IPS-20b (cell line): ENCODE results near the gene FCRL2.
"Not testable (repeated sequence)": the region's sequence is repeated elsewhere in the genome, so short reads cannot be mapped to it uniquely, and the experiment has no call there.

Experiments used
- H3K27ac ChIP-seq: one replicate; pipeline ENCODE4 v1.5.1; 2013; ENCODE audit warnings: low read length
- H3K27me3 ChIP-seq: 2 replicates; pipeline ENCODE4 v1.6.1; 2013; ENCODE audit warnings: mild to moderate bottlenecking, low read length, inconsistent platforms; ENCODE audit not compliant: insufficient read depth
- H3K36me3 ChIP-seq: 2 replicates; pipeline ENCODE4 v1.6.1; 2013; ENCODE audit warnings: low read depth, mild to moderate bottlenecking, inconsistent platforms, low read length, moderate library complexity; ENCODE audit not compliant: insufficient read depth
- H3K4me1 ChIP-seq: 2 replicates; pipeline ENCODE4 v1.6.1; 2013; ENCODE audit warnings: mild to moderate bottlenecking, control low read depth, inconsistent platforms, low read length, moderate library complexity; ENCODE audit not compliant: insufficient read depth
- H3K4me3 ChIP-seq: 2 replicates; pipeline ENCODE4 v1.5.1; 2013; ENCODE audit warnings: mild to moderate bottlenecking, low read length, inconsistent platforms
- H3K9ac ChIP-seq: 2 replicates; pipeline ENCODE4 v1.6.1; 2013; ENCODE audit warnings: low read depth, mild to moderate bottlenecking, inconsistent platforms, low read length, moderate library complexity
- H3K9me3 ChIP-seq: 2 replicates; pipeline ENCODE4 v1.6.1; 2013; ENCODE audit warnings: mild to moderate bottlenecking, low read depth, low read length, inconsistent platforms; ENCODE audit not compliant: insufficient read depth

Gene FCRL2

GRCh38 chr1:157739229-157739901 lies 37.6 kb downstream of the FCRL2 start:
- H3K27ac ChIP-seq = no peak overlapping the region
- H3K4me3 ChIP-seq = no peak overlapping the region

GRCh38 chr1:157735991-157736390 lies 40.9 kb downstream of the FCRL2 start:
- H3K27me3 ChIP-seq, H3K4me1 ChIP-seq, H3K9ac ChIP-seq, H3K9me3 ChIP-seq, H3K36me3 ChIP-seq, H3K4me3 ChIP-seq, H3K27ac ChIP-seq: not testable (repeated sequence)

More at GRCh38 chr1:157739229-157739901, 37.6 kb downstream of the FCRL2 start:
- H3K36me3 ChIP-seq = no peaks in the 10 kb centered on the region
- H3K9me3 ChIP-seq = no peaks in the 10 kb centered on the region
- no peak overlapping the region for H3K9ac ChIP-seq
- H3K4me1 ChIP-seq = no peaks in the 10 kb centered on the region
- H3K27me3 ChIP-seq = no peaks in the 10 kb centered on the region

GRCh38 chr1:157734321-157734720 lies 42.6 kb downstream of the FCRL2 start:
- Histone ChIP-seq H3K27me3 (no peaks in the 10 kb centered on the region), H3K27ac (no peak overlapping the region), H3K4me1 (no peaks in the 10 kb centered on the region), H3K4me3 (no peak overlapping the region), H3K9me3 (no peaks in the 10 kb centered on the region), H3K9ac (no peak overlapping the region), H3K36me3 (no peaks in the 10 kb centered on the region)

- no peak overlapping the region for H3K9ac ChIP-seq
- H3K4me3 ChIP-seq = no peak overlapping the region
- H3K27me3 ChIP-seq = no peaks in the 10 kb centered on the region
- no peak overlapping the region for H3K27ac ChIP-seq
- H3K4me1 ChIP-seq = no peaks in the 10 kb centered on the region
- no peaks in the 10 kb centered on the region for H3K36me3 ChIP-seq
- no peaks in the 10 kb centered on the region for H3K9me3 ChIP-seq
Observed at GRCh38 chr1:157732755-157733154, 44.2 kb downstream of the FCRL2 start.

GRCh38 chr1:157725221-157725577 lies 51.7 kb downstream of the FCRL2 start:
- Histone ChIP-seq H3K4me1 (no peaks in the 10 kb centered on the region), H3K9me3 (peaks cover 28% of the 10 kb centered on the region), H3K27me3 (no peaks in the 10 kb centered on the region), H3K27ac (no peak overlapping the region), H3K4me3 (no peak overlapping the region), H3K36me3 (no peaks in the 10 kb centered on the region), H3K9ac (no peak overlapping the region)

- H3K27ac ChIP-seq = no peak overlapping the region
- no peak overlapping the region for H3K9ac ChIP-seq
- H3K36me3 ChIP-seq = no peaks in the 10 kb centered on the region
- H3K4me1 ChIP-seq = no peaks in the 10 kb centered on the region
- H3K27me3 ChIP-seq = no peaks in the 10 kb centered on the region
- peaks cover 28% of the 10 kb centered on the region for H3K9me3 ChIP-seq
- no peak overlapping the region for H3K4me3 ChIP-seq
Observed at GRCh38 chr1:157724537-157725220, 52.3 kb downstream of the FCRL2 start.

GRCh38 chr1:157723157-157723556 lies 53.8 kb downstream of the FCRL2 start:
- no peaks in the 10 kb centered on the region for H3K27me3 ChIP-seq
- H3K4me1 ChIP-seq = no peaks in the 10 kb centered on the region
- peaks cover 28% of the 10 kb centered on the region for H3K9me3 ChIP-seq
- no peak overlapping the region for H3K4me3 ChIP-seq
- H3K27ac ChIP-seq = no peak overlapping the region
- no peaks in the 10 kb centered on the region for H3K36me3 ChIP-seq
- H3K9ac ChIP-seq = no peak overlapping the region

GRCh38 chr1:157721985-157722384 lies 54.9 kb downstream of the FCRL2 start:
- H3K9ac ChIP-seq = no peak overlapping the region
- no peak overlapping the region for H3K4me3 ChIP-seq
- H3K9me3 ChIP-seq = peaks cover 28% of the 10 kb centered on the region
- H3K27me3 ChIP-seq = no peaks in the 10 kb centered on the region
- no peak overlapping the region for H3K27ac ChIP-seq
- no peaks in the 10 kb centered on the region for H3K4me1 ChIP-seq
- no peaks in the 10 kb centered on the region for H3K36me3 ChIP-seq

GRCh38 chr1:157715736-157716135 lies 61.2 kb downstream of the FCRL2 start:
- Histone ChIP-seq H3K36me3 (no peaks in the 10 kb centered on the region), H3K4me1 (no peaks in the 10 kb centered on the region), H3K27ac (no peak overlapping the region), H3K9me3 (peaks cover under 1% of the 10 kb centered on the region; the same call in 1 of the 2 replicates), H3K4me3 (no peak overlapping the region), H3K27me3 (no peaks in the 10 kb centered on the region), H3K9ac (no peak overlapping the region)

GRCh38 chr1:157711802-157712201 lies 65.1 kb downstream of the FCRL2 start:
- Histone ChIP-seq H3K4me1 (no peaks in the 10 kb centered on the region), H3K9me3 (no peaks in the 10 kb centered on the region), H3K36me3 (no peaks in the 10 kb centered on the region), H3K27ac (no peak overlapping the region), H3K27me3 (no peaks in the 10 kb centered on the region), H3K4me3 (no peak overlapping the region), H3K9ac (no peak overlapping the region)

- H3K27ac ChIP-seq = no peak overlapping the region
- no peaks in the 10 kb centered on the region for H3K4me1 ChIP-seq
- no peaks in the 10 kb centered on the region for H3K36me3 ChIP-seq
- no peaks in the 10 kb centered on the region for H3K9me3 ChIP-seq
- H3K9ac ChIP-seq = no peak overlapping the region
- no peak overlapping the region for H3K4me3 ChIP-seq
- H3K27me3 ChIP-seq = no peaks in the 10 kb centered on the region
Observed at GRCh38 chr1:157704878-157705277, 72.1 kb downstream of the FCRL2 start.

- no peaks in the 10 kb centered on the region for H3K9me3 ChIP-seq
- no peak overlapping the region for H3K4me3 ChIP-seq
- no peaks in the 10 kb centered on the region for H3K4me1 ChIP-seq
- H3K36me3 ChIP-seq = no peaks in the 10 kb centered on the region
- no peak overlapping the region for H3K27ac ChIP-seq
- no peak overlapping the region for H3K9ac ChIP-seq
- H3K27me3 ChIP-seq = no peaks in the 10 kb centered on the region
Observed at GRCh38 chr1:157703981-157704380, 73.0 kb downstream of the FCRL2 start.
